Stimulated activated CD8-positive, alpha-beta memory T cell treated with anti-CD3 and anti-CD28 coated beads, Interleukin-2, amount 100 ng/mL, for 48 hours (primary cell): ENCODE measurements around the gene MINK1.

ENCODE experiments used
- DNase-seq, 2 donors: peaks; one replicate each; pipeline ENCODE4 v3.0.0-alpha.2; 2020; ENCODE audit warnings: low read depth in 2 of 2

The MINK1 gene

DNA sequence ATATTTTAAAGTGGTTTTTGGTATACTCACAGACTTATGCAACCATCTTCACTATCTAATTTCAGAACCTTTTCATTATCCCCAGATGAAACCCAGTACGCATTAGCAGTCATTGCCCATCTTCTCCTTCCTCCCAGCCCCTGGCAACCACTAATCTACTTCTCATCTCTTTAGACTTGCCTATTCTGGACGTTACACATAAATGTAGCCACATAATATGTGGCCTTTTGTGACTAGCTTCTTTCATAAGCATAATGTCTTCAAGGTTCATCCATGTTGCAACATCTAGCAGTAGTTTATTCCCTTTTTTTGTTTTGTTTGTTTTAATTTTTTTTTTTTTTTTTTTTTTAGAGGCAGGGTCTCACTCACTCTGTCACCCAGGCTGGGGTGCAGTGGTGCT is 37.7 kb downstream of the MINK1 start:
- no peak for DNase-seq

DNA sequence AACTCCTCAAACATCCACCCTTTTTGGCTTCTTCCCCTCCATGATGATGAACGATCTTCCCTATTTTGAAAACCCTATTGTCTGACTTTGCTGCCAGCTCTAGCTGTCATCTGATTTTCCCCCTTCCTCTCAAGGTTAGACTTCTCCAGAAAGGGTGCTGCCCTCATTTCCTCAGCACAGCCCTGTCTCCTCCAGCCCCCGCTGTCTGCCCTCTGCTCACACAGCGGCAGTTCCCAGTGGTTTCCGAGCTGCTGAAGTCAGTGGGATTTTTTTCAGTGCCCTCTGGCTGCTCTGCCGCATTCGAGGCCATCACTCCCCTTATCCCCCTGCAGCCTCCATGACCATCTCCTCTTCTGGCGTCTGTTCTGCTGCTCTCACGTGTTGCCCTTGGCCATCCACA is 39.6 kb downstream of the MINK1 start:
- no peak for DNase-seq

DNA sequence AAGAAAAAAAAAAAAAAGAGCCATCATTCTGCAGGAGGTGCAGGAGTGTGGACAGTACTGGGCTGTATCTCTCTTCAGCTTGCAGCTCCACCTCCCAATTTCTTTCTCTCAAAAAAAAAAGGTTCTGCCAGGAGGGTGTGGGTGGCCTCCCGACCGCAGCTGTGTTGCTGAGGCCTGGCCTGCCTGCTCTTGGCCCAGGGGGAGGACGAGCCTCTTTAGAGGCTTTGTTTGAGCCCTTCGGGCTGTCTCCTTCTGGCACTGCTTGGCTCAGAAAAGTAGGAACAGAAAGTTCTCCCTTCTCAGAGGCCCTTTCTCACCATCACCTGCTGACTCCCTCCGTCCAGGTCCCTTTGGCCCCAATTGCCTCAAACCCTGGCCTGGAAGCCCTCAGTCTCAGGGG is 43.9 kb downstream of the MINK1 start:
- DNase-seq = no peak

DNA sequence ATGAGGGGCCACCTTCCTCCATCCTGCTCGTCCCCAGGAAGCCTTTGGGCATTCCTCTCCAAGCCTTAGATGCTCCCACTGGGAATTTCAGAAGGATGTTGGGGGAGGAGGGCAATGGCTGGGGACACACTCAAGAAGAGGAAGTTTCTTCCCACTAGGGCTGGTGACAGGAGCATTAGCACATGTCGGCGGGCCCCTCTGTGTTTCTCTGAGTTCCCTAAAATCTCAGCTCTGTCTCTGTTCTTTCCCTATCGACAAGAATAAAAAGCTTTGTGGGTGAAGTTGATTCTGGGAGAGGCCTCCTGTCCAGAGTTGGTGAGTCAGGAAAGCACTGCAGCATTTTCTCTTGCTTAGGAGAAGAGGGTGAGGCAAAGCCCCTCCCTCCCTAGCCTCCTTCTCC is 46.5 kb downstream of the MINK1 start:
- no peak for DNase-seq

DNA sequence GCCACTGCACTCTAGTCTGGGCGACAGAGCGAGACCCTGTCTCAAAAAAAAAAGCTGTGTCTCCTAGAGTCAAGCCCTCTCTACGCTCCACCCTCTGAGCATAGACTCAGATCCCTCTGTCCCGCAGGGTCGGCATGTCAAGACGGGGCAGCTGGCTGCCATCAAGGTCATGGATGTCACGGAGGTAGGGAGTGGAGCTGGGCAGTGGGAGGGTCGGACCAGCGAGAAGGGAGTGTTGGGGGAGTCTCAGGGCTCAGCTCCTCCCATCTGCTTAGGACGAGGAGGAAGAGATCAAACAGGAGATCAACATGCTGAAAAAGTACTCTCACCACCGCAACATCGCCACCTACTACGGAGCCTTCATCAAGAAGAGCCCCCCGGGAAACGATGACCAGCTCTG is 47.7 kb downstream of the MINK1 start:
- no peak for DNase-seq

DNA sequence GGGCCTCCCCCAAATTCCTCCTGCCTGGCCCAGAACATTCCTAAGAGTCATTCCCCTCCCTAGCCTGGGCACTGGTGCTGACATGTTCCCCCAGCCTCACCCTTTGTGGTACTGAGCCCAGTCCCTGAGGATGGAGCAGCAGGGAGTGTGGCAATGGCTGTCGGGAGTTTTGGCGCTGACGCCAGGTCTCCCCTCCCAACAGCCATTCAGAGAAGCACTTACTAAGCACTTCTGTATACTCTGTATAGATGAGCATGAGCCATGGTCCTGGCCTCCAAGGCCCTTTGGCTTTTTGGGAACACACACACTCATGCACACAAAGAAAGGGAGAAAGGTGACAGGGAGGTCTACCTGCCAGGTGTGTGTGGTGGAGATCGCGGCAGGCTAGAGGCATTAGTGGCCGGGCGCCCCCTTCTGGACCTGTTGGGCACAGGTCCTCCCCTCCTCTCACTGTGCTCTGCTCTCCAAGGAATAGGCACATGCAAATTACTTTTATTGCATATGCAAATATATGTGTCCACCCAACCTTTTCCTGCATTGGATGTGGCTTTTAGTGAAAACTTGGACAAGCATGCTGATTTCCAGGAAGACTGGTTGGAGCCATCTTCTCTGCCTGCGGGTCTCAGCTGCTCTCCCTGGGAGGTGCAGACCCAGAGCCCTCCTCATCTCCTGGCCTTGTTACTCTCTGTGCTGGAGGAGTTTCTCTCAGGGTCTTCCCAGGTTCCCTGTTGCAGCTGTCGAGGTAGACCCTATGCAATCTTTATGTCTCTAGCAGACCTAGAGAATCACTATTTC is 48.8 kb downstream of the MINK1 start:
- DNase-seq = peak; percentile 44 to 58

DNA sequence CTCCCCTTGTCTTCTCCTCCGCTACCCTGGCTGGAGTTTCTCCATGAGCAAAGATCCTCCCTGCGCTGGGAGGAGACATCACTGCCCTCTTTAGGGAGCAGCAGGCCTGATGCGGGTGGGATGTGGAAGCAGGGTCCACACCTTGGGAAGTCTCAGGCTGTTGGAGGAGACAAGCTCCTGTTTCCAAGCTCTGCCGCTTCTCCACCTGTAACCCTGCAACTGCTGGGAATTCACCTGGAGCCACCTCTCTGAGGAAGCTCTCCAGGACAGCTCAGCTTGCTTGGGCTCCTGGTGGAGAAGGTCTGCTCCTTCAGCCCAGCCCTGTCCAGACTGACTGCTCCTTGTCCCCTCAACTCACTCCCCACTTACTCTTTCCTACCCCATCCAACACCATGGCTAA is 51.3 kb downstream of the MINK1 start:
- no peak for DNase-seq

DNA sequence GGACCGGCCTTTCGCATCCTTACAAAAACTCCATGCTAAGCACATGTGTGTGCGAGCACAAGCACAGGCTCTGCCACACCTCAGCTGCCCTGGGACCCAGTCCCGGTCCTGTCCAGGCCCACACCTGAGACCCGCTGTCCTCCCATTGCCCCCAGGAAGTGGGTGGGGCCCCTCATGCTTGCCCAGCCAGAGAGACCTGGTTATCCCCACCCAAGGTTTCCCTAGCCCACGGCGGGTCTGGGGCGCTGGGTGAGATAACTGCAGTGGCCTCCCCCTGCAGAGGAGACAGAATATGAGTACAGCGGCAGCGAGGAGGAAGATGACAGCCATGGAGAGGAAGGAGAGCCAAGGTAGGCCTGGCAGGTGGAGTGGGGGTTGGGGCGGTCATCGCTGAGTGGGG is 53.7 kb downstream of the MINK1 start:
- no peak for DNase-seq

DNA sequence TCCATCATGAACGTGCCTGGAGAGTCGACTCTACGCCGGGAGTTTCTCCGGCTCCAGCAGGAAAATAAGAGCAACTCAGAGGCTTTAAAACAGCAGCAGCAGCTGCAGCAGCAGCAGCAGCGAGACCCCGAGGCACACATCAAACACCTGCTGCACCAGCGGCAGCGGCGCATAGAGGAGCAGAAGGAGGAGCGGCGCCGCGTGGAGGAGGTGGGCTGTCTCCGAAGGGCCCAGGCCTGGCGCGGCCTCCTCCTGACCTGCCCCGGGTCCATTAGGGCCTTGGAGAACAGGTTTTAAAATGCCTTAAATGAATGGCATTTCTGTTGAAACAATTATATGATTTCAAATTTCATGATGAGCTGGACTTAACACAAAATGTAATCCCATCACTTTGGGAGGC is 54.4 kb downstream of the MINK1 start:
- DNase-seq = no peak

DNA sequence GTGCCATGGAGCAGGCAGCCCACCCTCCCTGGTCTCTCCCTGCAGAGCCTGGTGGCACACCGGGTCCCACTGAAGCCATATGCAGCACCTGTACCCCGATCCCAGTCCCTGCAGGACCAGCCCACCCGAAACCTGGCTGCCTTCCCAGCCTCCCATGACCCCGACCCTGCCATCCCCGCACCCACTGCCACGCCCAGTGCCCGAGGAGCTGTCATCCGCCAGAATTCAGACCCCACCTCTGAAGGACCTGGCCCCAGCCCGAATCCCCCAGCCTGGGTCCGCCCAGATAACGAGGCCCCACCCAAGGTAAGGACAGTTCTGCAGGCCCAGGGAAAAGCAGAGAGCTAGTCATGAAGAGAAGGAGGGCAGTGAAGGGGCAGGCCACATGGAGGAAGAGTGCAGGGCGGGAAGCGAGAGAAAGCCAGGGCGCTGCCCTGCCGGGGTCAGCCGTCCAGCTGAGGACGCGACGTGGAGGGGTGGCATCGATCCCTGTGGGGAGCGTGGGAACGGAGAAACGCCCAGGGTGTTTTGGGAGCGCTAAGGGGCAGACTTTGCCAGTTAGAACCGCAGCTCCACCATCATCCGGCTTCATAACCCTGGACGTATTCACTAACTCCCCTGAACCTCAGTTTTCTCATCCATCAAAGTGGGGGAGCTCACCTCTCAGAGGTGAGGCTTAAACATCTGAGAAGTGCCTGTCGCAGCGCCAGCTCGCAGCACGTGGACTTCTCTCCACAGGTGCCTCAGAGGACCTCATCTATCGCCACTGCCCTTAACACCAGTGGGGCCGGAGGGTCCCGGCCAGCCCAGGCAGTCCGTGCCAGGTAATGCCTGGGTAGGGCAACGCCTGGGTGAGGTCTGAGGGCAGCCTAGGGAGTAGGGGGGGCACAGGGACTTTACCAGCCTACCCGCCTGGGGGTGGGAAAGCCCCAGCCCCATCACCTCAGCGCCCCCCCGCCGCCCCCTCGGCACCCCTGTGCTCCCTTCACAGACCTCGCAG is 58.6 kb downstream of the MINK1 start:
- DNase-seq = no peak

DNA sequence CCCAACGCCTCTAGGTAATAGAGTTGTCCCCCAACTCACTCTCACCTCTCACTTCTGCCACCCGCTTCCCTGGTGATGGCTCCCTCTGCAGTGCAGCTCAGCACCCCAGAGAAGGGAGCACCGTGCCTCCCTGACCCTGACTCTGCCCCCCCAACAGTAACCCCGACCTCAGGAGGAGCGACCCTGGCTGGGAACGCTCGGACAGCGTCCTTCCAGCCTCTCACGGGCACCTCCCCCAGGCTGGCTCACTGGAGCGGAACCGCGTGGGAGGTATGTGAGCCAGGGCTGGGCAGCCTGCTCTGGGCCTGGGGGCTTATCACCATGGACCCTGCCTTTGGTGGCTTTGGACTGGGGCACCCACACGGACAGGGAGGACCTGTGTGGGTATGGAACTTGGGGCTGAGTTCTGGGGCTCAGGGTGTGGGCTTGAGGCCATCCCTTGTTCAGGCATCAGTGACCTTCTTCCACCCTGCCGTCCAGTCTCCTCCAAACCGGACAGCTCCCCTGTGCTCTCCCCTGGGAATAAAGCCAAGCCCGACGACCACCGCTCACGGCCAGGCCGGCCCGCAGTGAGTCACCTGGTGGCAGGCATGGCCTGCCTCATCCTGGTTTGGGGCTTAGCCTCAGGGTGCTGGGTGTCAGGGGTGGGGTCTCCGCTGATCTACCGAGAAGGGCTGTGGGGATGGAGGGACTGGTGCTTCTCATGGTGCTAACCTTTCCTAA is 59.5 kb downstream of the MINK1 start:
- no peak for DNase-seq

DNA sequence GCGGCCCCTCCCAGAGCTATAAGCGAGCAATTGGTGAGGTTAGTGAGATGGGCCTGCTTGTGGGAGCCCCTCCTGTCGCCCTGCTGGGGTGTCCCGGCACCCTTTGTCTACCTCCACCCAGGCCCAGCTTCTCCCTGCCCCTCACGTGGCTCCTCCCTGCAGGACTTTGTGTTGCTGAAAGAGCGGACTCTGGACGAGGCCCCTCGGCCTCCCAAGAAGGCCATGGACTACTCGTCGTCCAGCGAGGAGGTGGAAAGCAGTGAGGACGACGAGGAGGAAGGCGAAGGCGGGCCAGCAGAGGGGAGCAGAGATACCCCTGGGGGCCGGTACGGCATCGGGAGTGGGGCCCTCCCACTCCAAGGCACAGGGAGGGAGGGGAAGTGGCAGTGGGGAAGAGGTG is 60.1 kb downstream of the MINK1 start:
- no peak for DNase-seq

DNA sequence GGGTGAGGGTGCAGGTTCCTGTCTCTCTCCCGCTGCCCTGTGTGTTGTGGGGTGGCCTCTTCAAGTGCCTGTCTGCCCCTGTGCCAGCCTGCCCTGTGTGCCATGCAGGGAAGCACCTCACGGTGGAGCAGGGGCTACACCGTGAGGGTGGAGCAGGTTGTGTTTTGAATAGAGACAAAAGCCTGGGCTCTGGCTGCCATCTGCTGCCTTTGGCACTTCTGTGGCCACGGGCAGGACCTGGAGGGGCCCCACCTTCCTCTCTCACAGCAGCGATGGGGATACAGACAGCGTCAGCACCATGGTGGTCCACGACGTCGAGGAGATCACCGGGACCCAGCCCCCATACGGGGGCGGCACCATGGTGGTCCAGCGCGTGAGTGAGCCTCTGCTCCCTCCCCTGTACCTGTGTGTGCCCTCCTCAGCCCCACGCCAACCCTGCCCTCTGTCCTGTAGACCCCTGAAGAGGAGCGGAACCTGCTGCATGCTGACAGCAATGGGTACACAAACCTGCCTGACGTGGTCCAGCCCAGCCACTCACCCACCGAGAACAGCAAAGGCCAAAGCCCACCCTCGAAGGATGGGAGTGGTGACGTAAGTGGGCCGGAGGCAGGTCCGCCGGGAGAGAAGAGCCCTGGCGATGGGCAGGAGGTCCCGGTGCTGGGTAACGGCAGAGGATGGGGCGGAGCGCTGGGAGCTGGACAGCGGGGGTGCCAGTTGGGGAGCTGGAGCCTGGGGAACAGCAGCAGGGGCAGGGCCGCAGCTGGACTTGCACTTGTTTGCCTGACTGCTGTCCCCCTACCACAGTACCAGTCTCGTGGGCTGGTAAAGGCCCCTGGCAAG is 60.8 kb downstream of the MINK1 start:
- DNase-seq = no peak

DNA sequence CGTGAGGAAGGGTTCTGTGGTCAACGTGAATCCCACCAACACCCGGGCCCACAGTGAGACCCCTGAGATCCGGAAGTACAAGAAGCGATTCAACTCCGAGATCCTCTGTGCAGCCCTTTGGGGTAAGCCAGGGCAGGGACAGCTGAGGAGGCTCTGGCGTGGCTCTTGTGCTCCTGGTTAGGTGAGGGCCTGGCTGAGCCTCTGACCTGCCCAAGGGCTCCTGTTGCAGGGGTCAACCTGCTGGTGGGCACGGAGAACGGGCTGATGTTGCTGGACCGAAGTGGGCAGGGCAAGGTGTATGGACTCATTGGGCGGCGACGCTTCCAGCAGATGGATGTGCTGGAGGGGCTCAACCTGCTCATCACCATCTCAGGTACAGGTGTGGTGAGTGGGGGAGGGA is 62.0 kb downstream of the MINK1 start:
- DNase-seq = no peak

DNA sequence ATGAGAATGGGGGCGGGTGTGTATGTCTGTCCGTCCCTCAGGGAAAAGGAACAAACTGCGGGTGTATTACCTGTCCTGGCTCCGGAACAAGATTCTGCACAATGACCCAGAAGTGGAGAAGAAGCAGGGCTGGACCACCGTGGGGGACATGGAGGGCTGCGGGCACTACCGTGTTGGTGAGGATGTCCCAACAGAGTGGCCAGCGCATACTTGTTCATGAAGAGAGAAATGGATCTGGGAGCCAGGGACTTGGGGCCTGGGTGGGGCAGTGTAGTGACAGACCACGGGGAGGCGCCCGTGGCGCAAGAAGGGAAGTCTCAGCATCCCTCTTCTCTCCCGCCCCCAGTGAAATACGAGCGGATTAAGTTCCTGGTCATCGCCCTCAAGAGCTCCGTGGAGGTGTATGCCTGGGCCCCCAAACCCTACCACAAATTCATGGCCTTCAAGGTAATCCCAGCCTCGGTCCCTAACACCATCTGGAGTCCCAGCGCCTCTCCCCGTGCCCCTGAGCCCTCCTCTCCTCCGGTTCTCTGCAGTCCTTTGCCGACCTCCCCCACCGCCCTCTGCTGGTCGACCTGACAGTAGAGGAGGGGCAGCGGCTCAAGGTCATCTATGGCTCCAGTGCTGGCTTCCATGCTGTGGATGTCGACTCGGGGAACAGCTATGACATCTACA is 62.7 kb downstream of the MINK1 start:
- no peak for DNase-seq

DNA sequence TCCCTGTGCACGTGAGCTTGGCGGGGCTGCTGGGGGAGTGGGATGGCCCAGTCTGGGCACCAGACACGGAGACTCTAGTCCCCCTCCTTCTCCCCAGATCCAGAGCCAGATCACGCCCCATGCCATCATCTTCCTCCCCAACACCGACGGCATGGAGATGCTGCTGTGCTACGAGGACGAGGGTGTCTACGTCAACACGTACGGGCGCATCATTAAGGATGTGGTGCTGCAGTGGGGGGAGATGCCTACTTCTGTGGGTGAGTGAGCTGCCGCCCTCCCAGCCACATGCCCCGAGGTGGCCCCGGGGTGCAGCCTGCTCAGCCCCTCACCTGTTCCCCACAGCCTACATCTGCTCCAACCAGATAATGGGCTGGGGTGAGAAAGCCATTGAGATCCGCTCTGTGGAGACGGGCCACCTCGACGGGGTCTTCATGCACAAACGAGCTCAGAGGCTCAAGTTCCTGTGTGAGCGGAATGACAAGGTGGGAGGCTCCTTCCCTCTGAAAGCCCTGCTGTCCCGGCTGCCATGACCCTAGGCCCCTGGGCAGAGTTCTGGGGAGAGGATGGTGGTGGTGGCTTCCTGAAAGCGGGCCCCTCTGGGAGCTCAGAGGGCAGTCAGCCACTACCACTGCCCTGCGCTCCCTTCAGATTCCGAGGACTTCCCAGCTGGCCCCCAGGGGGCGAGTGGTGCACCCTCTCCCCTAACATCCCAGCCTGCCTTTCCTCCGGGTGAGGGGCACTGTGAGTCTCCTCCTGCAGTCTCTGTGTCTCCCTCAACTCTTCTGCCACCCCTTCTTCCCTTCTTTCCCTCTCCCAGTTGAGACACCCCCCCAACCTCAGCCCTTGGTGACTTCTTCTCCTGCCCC is 63.4 kb downstream of the MINK1 start:
- no peak for DNase-seq

DNA sequence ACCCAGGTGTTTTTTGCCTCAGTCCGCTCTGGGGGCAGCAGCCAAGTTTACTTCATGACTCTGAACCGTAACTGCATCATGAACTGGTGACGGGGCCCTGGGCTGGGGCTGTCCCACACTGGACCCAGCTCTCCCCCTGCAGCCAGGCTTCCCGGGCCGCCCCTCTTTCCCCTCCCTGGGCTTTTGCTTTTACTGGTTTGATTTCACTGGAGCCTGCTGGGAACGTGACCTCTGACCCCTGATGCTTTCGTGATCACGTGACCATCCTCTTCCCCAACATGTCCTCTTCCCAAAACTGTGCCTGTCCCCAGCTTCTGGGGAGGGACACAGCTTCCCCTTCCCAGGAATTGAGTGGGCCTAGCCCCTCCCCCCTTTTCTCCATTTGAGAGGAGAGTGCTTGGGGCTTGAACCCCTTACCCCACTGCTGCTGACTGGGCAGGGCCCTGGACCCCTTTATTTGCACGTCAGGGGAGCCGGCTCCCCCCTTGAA is 64.1 kb downstream of the MINK1 start:
- no peak for DNase-seq

DNA sequence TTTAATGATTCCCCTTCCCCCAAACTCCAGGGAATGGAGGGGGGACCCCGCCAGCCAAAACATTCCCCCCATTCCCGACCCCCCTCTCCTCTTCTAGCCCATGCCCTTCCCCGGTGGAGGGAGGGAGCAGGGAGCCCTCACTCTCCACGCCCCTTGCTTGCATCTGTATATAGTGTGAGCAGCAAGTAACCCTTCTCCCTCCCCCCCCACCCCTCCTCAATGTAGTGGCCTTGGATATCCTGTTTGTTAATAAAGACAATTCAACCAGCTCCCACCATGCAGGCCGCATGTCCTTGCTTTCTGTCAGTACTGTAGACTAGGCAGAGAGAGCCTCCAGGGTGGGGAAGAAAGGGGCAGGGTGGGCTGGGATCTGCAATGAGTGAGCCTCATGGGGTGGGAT is 64.6 kb downstream of the MINK1 start:
- no peak for DNase-seq

DNA sequence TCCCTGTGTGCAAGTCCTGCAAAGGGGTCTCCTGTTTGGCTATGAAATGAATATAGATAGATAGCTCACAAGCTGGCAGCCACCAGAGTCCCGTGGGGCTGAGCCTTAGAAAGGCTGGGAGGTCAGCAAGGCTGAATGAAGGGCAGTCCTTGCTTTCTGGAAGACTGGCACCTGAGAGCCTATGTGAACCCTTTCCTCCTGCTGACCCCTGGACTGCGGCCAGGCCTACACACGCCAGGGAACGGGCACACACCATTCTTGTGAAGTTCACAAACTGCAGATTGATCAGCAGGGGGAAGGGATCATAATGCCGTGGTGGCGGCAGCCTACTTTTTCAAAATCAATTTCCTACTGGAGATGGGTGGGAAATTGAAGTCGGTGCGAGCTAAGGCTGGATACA is 65.2 kb downstream of the MINK1 start:
- no peak for DNase-seq

DNA sequence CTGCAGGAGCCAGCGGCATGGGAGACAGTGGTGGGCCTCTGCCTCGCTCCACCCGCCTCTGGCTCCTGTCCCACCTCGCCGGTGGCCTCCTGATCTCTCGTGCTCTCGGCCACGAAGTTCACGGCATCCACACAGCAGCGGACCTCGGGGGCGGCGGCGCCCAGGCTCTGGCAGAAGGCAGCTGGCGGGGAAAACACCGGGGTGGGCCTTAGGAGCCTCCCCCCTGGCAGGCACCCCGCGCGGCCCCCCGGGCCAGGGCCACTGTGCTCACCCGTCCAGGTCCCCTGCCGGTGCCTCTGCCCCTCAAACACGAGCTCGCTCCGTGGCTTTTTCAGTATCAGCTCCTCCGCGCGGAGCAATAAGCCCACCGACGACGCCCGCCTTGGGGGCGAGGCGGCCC is 65.8 kb downstream of the MINK1 start:
- no peak for DNase-seq
